Activated CD8-positive, alpha-beta memory T cell treated with anti-CD3 and anti-CD28 coated beads for 1 hour (primary cell): ENCODE data around the gene SPON2.

Source experiments
- DNase-seq, 2 donors: peaks; one replicate each; pipeline ENCODE4 v3.0.0-alpha.2; 2020; ENCODE audit warnings: low read depth in 1 of 2; ENCODE audit errors: extremely low read depth in 1 of 2

The SPON2 gene

GRCh38 chr4:1208970-1209704 is 36.8 kb upstream of the SPON2 start:
- no peak for DNase-seq

- no peak for DNase-seq
Observed at GRCh38 chr4:1208266-1208961, 36.0 kb upstream of the SPON2 start.

- no peak for DNase-seq
Observed at GRCh38 chr4:1207603-1208265, 35.4 kb upstream of the SPON2 start.

- DNase-seq = no peak
Observed at GRCh38 chr4:1207157-1207470, 34.7 kb upstream of the SPON2 start.

- DNase-seq = no peak
Observed at GRCh38 chr4:1206299-1207156, 34.1 kb upstream of the SPON2 start.

GRCh38 chr4:1205586-1206298 is 33.4 kb upstream of the SPON2 start:
- no peak for DNase-seq

GRCh38 chr4:1204828-1205585 is 32.6 kb upstream of the SPON2 start:
- DNase-seq = no peak

- no peak for DNase-seq
Observed at GRCh38 chr4:1204286-1204827, 32.0 kb upstream of the SPON2 start.

GRCh38 chr4:1203026-1203616 is 30.7 kb upstream of the SPON2 start:
- DNase-seq = no peak

- DNase-seq = no peak
Observed at GRCh38 chr4:1202526-1203011, 30.2 kb upstream of the SPON2 start.

- DNase-seq = peak; percentile 57 to 80
Observed at GRCh38 chr4:1201851-1202525, 29.6 kb upstream of the SPON2 start.

- no peak for DNase-seq
Observed at GRCh38 chr4:1200425-1201035, 28.1 kb upstream of the SPON2 start.

GRCh38 chr4:1199556-1200331 is 27.4 kb upstream of the SPON2 start:
- no peak for DNase-seq

GRCh38 chr4:1198098-1198844 is 25.9 kb upstream of the SPON2 start:
- no peak for DNase-seq

- no peak for DNase-seq
Observed at GRCh38 chr4:1196421-1197183, 24.2 kb upstream of the SPON2 start.

GRCh38 chr4:1195891-1196401 is 23.6 kb upstream of the SPON2 start:
- DNase-seq = no peak
